Stomach (tissue), 9 donors: ENCODE results near the gene PTGFRN. TPM values are rescaled to one million over a fixed set of nuclear protein-coding genes. Genes with fewer than 3 reads are reported as not detected.

ENCODE experiments used
- DNase-seq, 2 donors: peaks; one replicate each; pipeline versions ENCODE4 v3.0.0 to v3.0.0-alpha.2; 2013 to 2019
- H3K27ac ChIP-seq, 5 donors: fragments of 200-600 bp in 4 of 5; sonication (generic) in 4 of 5; one replicate each; pipeline ENCODE4 v1.5.1; 2013 to 2019; ENCODE audit warnings: mild to moderate bottlenecking in 1 of 5, moderate library complexity in 1 of 5
- H3K27me3 ChIP-seq, 3 donors: fragments of 200-600 bp; sonication (generic); one replicate each; pipeline ENCODE4 v1.5.1; 2017 to 2019; ENCODE audit warnings: mixed run types in 1 of 3
- H3K36me3 ChIP-seq, 4 donors: fragments of 200-600 bp; sonication (generic); 1 replicate in 3 of 4; 2 replicates in 1 of 4; pipeline ENCODE4 v1.5.1; 2016 to 2019
- H3K4me1 ChIP-seq, 4 donors: fragments of 200-600 bp; sonication (generic); one replicate each; pipeline ENCODE4 v1.5.1; 2016 to 2019
- H3K4me3 ChIP-seq, 4 donors: fragments of 200-600 bp; sonication (generic) in 3 of 4; one replicate each; pipeline ENCODE4 v1.5.1; 2016 to 2019; ENCODE audit warnings: mild to moderate bottlenecking in 1 of 4
- H3K9me3 ChIP-seq, 4 donors: fragments of 200-600 bp; sonication (generic); one replicate each; pipeline ENCODE4 v1.5.1; 2016 to 2019
- CTCF ChIP-seq, 7 experiments: fragments of 450-650 bp in 4 of 7; fragments of 200-600 bp in 3 of 7; sonication (generic) in 3 of 7; IDR thresholded peaks; one replicate each; pipeline ENCODE4 v1.5.1; 2016 to 2019; ENCODE audit warnings: antibody characterized with exemption in 7 of 7, control low read depth in 2 of 7, mild to moderate bottlenecking in 1 of 7
- EP300 ChIP-seq: sonication (generic); formaldehyde crosslinking; IDR thresholded peaks from one replicate; pipeline ENCODE4 v1.6.1; 2017; ENCODE audit warnings: antibody characterized with exemption
- POLR2A ChIP-seq, 4 donors: fragments of 450-650 bp; IDR thresholded peaks; one replicate each; pipeline ENCODE4 v1.6.1; 2016; ENCODE audit warnings: antibody characterized with exemption in 4 of 4, control low read depth in 2 of 4, mild to moderate bottlenecking in 1 of 4, moderate library complexity in 1 of 4
- POLR2AphosphoS5 ChIP-seq, 3 donors: sonication (generic); formaldehyde crosslinking; IDR thresholded peaks; one replicate each; pipeline ENCODE4 v1.6.1; 2016; ENCODE audit warnings: antibody characterized with exemption in 3 of 3
- WGBS, 5 donors: extraction: QIAGEN DNeasy Blood & Tissue Kit in 3 of 5; methylation state at CpG; one replicate each; pipeline versions ENCODE4 v1.1.5 to v1.1.7; 2013 to 2018; 5-methylcytosine and 5-hydroxymethylcytosine counted together
- intact Hi-C: fragments of 100-400 bp; cut with DNase I; formaldehyde crosslinking; loops from one replicate; pipeline ENCODE4 v1.15.1; 2023; ENCODE audit warnings: low total_unique reads
- polyA plus RNA-seq, 3 donors: library from polyadenylated mRNA; stranded (reverse); fragments of 200-250 nt; gene quantifications; one replicate each; pipeline ENCODE4 v1.2.3, GENCODE V29; 2013
- total RNA-seq, 5 donors: library from RNA; depleted of rRNA; stranded (reverse); fragments of >200 nt; gene quantifications; one replicate each; pipeline versions ENCODE4 v1.1.0 to v1.2.3, GENCODE V29; 2014 to 2016
- donor health status: healthy with polysubstance abuse.
- donor health status: Bipolar disorder and iron deficiency.
- donor health status: healthy.

The PTGFRN gene
- total and polyA plus RNA-seq, 8 donors = 3.8 to 66.6 (median 44.0) TPM

- Histone ChIP-seq H3K27ac (no peak overlapping the region), H3K4me3 (no peak overlapping the region), H3K27me3 (no peaks in the 10 kb centered on the region), H3K9me3 (no peaks in the 10 kb centered on the region), H3K4me1 (peaks cover 0 to 14% (median 0%) of the 10 kb centered on the region in 4 donors), H3K36me3 (no peaks in the 10 kb centered on the region)
- DNase-seq = no peak
- TF ChIP-seq EP300 (no peak), POLR2A (IDR thresholded peaks at IDR 0.05) (no peak), POLR2AphosphoS5 (IDR thresholded peaks at IDR 0.05) (no peak), CTCF (IDR thresholded peaks at IDR 0.05) (no peak)
- 69 to 87% (median 79%) methylated on average over 2 of the region's 2 CpGs for WGBS, 5 donors
- intact Hi-C loops = no loop called here
Observed at GRCh38 chr1:117008656-117009055, 98.9 kb downstream of the PTGFRN start.

DNA sequence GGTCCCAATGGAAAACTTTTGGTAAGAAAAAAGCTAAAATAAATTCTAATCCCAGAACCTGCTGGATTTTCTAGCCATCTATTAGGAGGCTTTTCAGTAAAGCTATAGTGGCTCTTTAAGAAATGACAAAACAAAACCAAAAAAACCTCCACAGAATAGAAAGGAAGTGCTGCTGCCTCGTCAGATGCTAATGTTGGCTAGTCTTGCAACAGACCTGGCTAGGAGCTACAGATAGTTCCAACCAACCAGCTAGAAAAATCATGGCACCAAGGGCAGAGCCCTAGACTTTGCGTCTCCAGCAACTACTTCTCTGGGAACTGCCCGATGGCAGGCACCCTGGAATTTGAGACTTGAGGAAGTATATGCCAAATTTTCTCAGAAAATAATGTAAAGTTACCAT, 99.4 kb downstream of the PTGFRN start:
- intact Hi-C loops = no loop called here
- H3K4me1 ChIP-seq = peaks cover 0 to 14% (median 0%) of the 10 kb centered on the region in 4 donors
- DNase-seq = no peak
- H3K36me3 ChIP-seq = no peaks in the 10 kb centered on the region
- H3K4me3 ChIP-seq = no peak overlapping the region
- H3K9me3 ChIP-seq = no peaks in the 10 kb centered on the region
- TF ChIP-seq POLR2AphosphoS5 (IDR thresholded peaks at IDR 0.05) (no peak), POLR2A (IDR thresholded peaks at IDR 0.05) (no peak), EP300 (no peak), CTCF (IDR thresholded peaks at IDR 0.05) (no peak)
- no peak overlapping the region for H3K27ac ChIP-seq
- H3K27me3 ChIP-seq = no peaks in the 10 kb centered on the region
- 68 to 78% (median 73%) methylated on average over 3 of the region's 3 CpGs for WGBS, 5 donors

GRCh38 chr1:117010310-117010969, 100.7 kb downstream of the PTGFRN start:
- DNase-seq = no peak
- H3K27ac ChIP-seq = no peak overlapping the region
- no peak overlapping the region for H3K4me3 ChIP-seq
- H3K9me3 ChIP-seq = no peaks in the 10 kb centered on the region
- H3K27me3 ChIP-seq = no peaks in the 10 kb centered on the region
- no peaks in the 10 kb centered on the region for H3K36me3 ChIP-seq
- 89 to 95% (median 93%) methylated on average over 3 of the region's 3 CpGs for WGBS, 5 donors
- TF ChIP-seq POLR2A (IDR thresholded peaks at IDR 0.05) (no peak), CTCF (IDR thresholded peaks at IDR 0.05) (no peak), EP300 (no peak), POLR2AphosphoS5 (IDR thresholded peaks at IDR 0.05) (no peak)
- peaks cover 0 to 14% (median 0%) of the 10 kb centered on the region in 4 donors for H3K4me1 ChIP-seq
- intact Hi-C loops = no loop called here

DNA sequence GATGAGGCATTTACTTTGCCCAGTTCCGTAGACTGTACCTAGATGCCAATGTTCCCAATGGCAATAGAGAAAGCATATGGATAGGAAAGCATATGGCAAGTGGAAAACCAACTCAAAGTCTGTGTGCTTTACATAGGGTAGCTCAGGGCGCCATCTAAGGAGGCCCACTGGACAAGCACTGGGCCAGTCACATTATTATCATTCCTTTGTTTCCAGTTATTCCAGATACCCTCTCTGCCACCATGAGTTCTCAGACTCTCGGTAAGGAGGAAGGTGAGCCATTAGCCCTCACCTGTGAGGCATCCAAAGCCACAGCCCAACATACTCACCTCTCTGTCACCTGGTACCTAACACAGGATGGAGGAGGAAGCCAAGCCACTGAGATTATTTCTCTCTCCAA, 101.6 kb downstream of the PTGFRN start:
- H3K4me1 ChIP-seq = peaks cover 0 to 14% (median 0%) of the 10 kb centered on the region in 4 donors
- no peaks in the 10 kb centered on the region for H3K9me3 ChIP-seq
- TF ChIP-seq EP300 = no peak
- TF ChIP-seq POLR2AphosphoS5 (IDR thresholded peaks at IDR 0.05) = no peak
- no peak for TF ChIP-seq POLR2A (IDR thresholded peaks at IDR 0.05)
- TF ChIP-seq CTCF (IDR thresholded peaks at IDR 0.05) = no peak
- no peaks in the 10 kb centered on the region for H3K36me3 ChIP-seq
- DNase-seq = no peak
- H3K4me3 ChIP-seq = no peak overlapping the region
- H3K27ac ChIP-seq = no peak overlapping the region
- 93 to 98% (median 97%) methylated on average over 3 of the region's 3 CpGs for WGBS, 5 donors
- intact Hi-C loops = no loop called here
- H3K27me3 ChIP-seq = no peaks in the 10 kb centered on the region
